Measurements from ENCODE around the gene DNAH7. TPM values are rescaled to one million over a fixed set of nuclear protein-coding genes. Genes with fewer than 3 reads are reported as not detected.

Gene DNAH7
- total and polyA plus RNA-seq, 2 of the 8 experiments (the other 6 are each of a cell fraction or from before 2014, with no cell fraction given): 0.07 to 0.08 TPM

GRCh38 chr2:195945056-195945455, 123.6 kb downstream of the DNAH7 start:
- H3K36me3 ChIP-seq (ENCODE audit: control insufficient read depth in 2 of 4, insufficient read depth in 4 of 4, low read length in 3 of 4): no peaks in the 10 kb centered on the region

More at GRCh38 chr2:195945056-195945455, 123.6 kb downstream of the DNAH7 start:
- no peak overlapping the region for H4K5ac ChIP-seq (ENCODE audit: insufficient read length, low read depth, low read length)
- H3K79me2 ChIP-seq (ENCODE audit: control insufficient read depth in 1 of 2, insufficient read depth in 2 of 2, low read length in 2 of 2): no peaks in the 10 kb centered on the region
- no peak overlapping the region for H3K56ac ChIP-seq (replicated peaks; ENCODE audit: insufficient read length, low read depth, low read length)
- H3K9me3 ChIP-seq (ENCODE audit: insufficient read depth in 2 of 2, low read depth in 1 of 2, low read length in 1 of 2): no peaks in the 10 kb centered on the region; a peak in 1 of 4 replicates
- H3K23ac ChIP-seq (ENCODE audit: insufficient read length): no peak overlapping the region
- H3K27ac ChIP-seq (ENCODE audit: low read depth, low read length): no peak overlapping the region
- no peak overlapping the region for H3K9ac ChIP-seq (replicated peaks in 1 of 4; ENCODE audit: extremely low read depth in 1 of 4, low read depth in 3 of 4, low read length in 3 of 4)
- H2BK20ac ChIP-seq (ENCODE audit: low read length): no peak overlapping the region
- H2BK15ac ChIP-seq (ENCODE audit: low read length): no peak overlapping the region
- no peak overlapping the region for H2AFZ ChIP-seq (ENCODE audit: low read length)
- FAIRE-seq (no peak), DNase-seq (ENCODE audit: low read depth in 1 of 2, low spot score in 2 of 2) (no peak)
- TF ChIP-seq CHD1 (IDR thresholded peaks at IDR 0.05; ENCODE audit: low read depth, low read length) (no peak), NANOG (IDR thresholded peaks at IDR 0.05; ENCODE audit: insufficient read depth, low read depth, low read length, poor library complexity, severe bottlenecking) (no peak)
- no peak overlapping the region for H3K4me2 ChIP-seq (ENCODE audit: insufficient read depth in 1 of 2, low read depth in 2 of 2, low read length in 2 of 2)
- no peak overlapping the region for H3K14ac ChIP-seq (ENCODE audit: insufficient read length)
- no peak overlapping the region for H3K18ac ChIP-seq (ENCODE audit: extremely low read depth, low read length)
- H4K20me1 ChIP-seq (replicated peaks in 1 of 2; ENCODE audit: control insufficient read depth in 1 of 2, insufficient read depth in 2 of 2, low read length in 2 of 2): no peaks in the 10 kb centered on the region
- H3K4me3 ChIP-seq (ENCODE audit: extremely low read depth in 1 of 4, insufficient read depth in 2 of 4, low read depth in 3 of 4, low read length in 4 of 4): no peak overlapping the region
- ChIA-PET POLR2A (ENCODE audit: partially characterized antibody) (no interaction called here), CTCF (ENCODE audit: partially characterized antibody) (no interaction called here)
- H3K23me2 ChIP-seq (ENCODE audit: low read depth, low read length): no peaks in the 10 kb centered on the region
- no peak overlapping the region for H4K8ac ChIP-seq (ENCODE audit: extremely low read depth, insufficient read depth, low read length)
- H2BK5ac ChIP-seq (ENCODE audit: low read depth, low read length): no peak overlapping the region
- H3K79me1 ChIP-seq (ENCODE audit: low read depth, low read length): no peaks in the 10 kb centered on the region
- no peak overlapping the region for H4K91ac ChIP-seq (replicated peaks; ENCODE audit: insufficient read length, low read length)
- H3K27me3 ChIP-seq (replicated peaks in 1 of 4; ENCODE audit: control insufficient read depth in 3 of 4, extremely low read depth in 1 of 4, insufficient read depth in 3 of 4, low read length in 3 of 4): no peaks in the 10 kb centered on the region
- H2AK5ac ChIP-seq (ENCODE audit: low read depth, low read length): no peak overlapping the region
- no peaks in the 10 kb centered on the region for H3K4me1 ChIP-seq (replicated peaks in 1 of 4; ENCODE audit: control insufficient read depth in 3 of 4, insufficient read depth in 4 of 4, low read length in 3 of 4)
- no peak overlapping the region for H2BK12ac ChIP-seq (ENCODE audit: low read depth, low read length)
- no peak overlapping the region for H2BK120ac ChIP-seq (replicated peaks; ENCODE audit: low read depth, low read length)
- no peak overlapping the region for H3K4ac ChIP-seq (replicated peaks; ENCODE audit: insufficient read length, low read depth, low read length)
